Measurements from ENCODE around the gene NFIA. TPM values are rescaled to one million over a fixed set of nuclear protein-coding genes. Genes with fewer than 3 reads are reported as not detected.
A peak's percentile ranks its signal among the peaks of the same experiment; 100 is the strongest.

The NFIA gene
- total and polyA plus RNA-seq, 9 of the 15 experiments (the other 6 are each of a cell fraction or from before 2014, with no cell fraction given) = 5.3 to 24.9 (median 9.8) TPM

- TF ChIP-seq HSF4 (CRISPR knock-in tag; IDR thresholded peaks at IDR 0.05; ENCODE audit: borderline replicate concordance) (no peak), UBTF (IDR thresholded peaks at IDR 0.05; ENCODE audit: borderline replicate concordance in 1 of 2, low read depth in 2 of 2, low read length in 2 of 2) (no peak), ATF6 (CRISPR knock-in tag; IDR thresholded peaks at IDR 0.05) (no peak), EWSR1 (IDR thresholded peaks at IDR 0.05; ENCODE audit: borderline replicate concordance, low read depth, partially characterized antibody) (no peak), MCM2 (IDR thresholded peaks at IDR 0.05; ENCODE audit: low read depth) (no peak), ZHX1 (conservative IDR thresholded peaks at IDR 0.05; ENCODE audit: low read length) (no peak), DLX4 (CRISPR knock-in tag; IDR thresholded peaks at IDR 0.05) (no peak), NFE2 (IDR thresholded peaks at IDR 0.05; ENCODE audit: low read depth) (peak; percentile 17; the same call in 1 of the 2 replicates), GATA2 (CRISPR knock-in tag; IDR thresholded peaks at IDR 0.05) (no peak), ZNF384 (IDR thresholded peaks at IDR 0.05; ENCODE audit: low read depth, low read length) (peak; percentile 94), RAD51 (IDR thresholded peaks at IDR 0.05; ENCODE audit: borderline replicate concordance, low read depth) (0 out of 2 replicates have a peak, but pooled peaks have one; percentile 17), PRPF4 (IDR thresholded peaks at IDR 0.05; ENCODE audit: insufficient read depth, low read depth, low read length, poor library complexity, severe bottlenecking) (no peak), U2AF2 (optimal IDR thresholded peaks at IDR 0.05; ENCODE audit: low read depth, low read length) (no peak), ARID2 (IDR thresholded peaks at IDR 0.05) (peak; percentile 14; the same call in 1 of the 2 replicates), SRSF9 (IDR thresholded peaks at IDR 0.05; ENCODE audit: borderline replicate concordance, low read depth, low read length) (no peak), ZSCAN32 (CRISPR knock-in tag; IDR thresholded peaks at IDR 0.05) (no peak), MAX (CRISPR knock-in tag; IDR thresholded peaks at IDR 0.05) (no peak), ZNF12 (CRISPR knock-in tag; IDR thresholded peaks at IDR 0.05) (no peak), PTTG1 (tag; IDR thresholded peaks at IDR 0.05; ENCODE audit: low read depth) (no peak)
These were observed 371.0 kb downstream of the NFIA start (continued) for GRCh38 chr1:61453111-61453961.
